HepG2 (cell line): ENCODE results near the gene CAPN15. TPM values are rescaled to one million over a fixed set of nuclear protein-coding genes. Genes with fewer than 3 reads are reported as not detected.

Experiments
- ATAC-seq: fragments of 200-7000 bp; cut with Tn5 transposase; 3 replicates; pipeline ENCODE4 v1.9.1; 2020; ENCODE audit warnings: mild to moderate bottlenecking, moderate library complexity
- BruUV-seq: library from RNA; stranded (reverse); fragments of 400-500 nt; replicated peaks from 2 replicates; lab custom pipeline; 2021; lab: Mats Ljungman, UMichigan
- CTCF ChIA-PET: fragments of 300-600 bp; formaldehyde crosslinking; extraction: SDS; loops from one replicate; lab custom pipeline; 2021; ENCODE audit warnings: low total read pairs, inconsistent platforms, low intra/inter-chr PET ratio; lab: Yijun Ruan, JAX
- POLR2A ChIA-PET: fragments of 350-600 bp; sonication (Branson Sonifier 250); formaldehyde crosslinking; loops from one replicate; lab custom pipeline; 2020; ENCODE audit warnings: antibody characterized with exemption, inconsistent platforms; lab: Yijun Ruan, JAX
- DNase-seq: peaks from one replicate; pipeline ENCODE4 v3.0.0-alpha.2; 2015; ENCODE audit warnings: low spot score
- FAIRE-seq: peaks from 3 replicates; lab custom pipeline; 2011; peaks lifted over from hg19 to GRCh38; lab: Jason Lieb, UNC
- H2AFZ ChIP-seq: one replicate; pipeline ENCODE4 v1.6.1; 2011; ENCODE audit warnings: low read length, inconsistent platforms
- H3K27ac ChIP-seq: fragments of 300-600 bp; 3 replicates; pipeline ENCODE4 v1.8.0; 2011; ENCODE audit warnings: mixed run types, mild to moderate bottlenecking, mixed read lengths, low read length, inconsistent platforms; ENCODE audit not compliant: insufficient read depth; ENCODE audit errors: extremely low read length
- H3K27me3 ChIP-seq, 2 experiments: fragments of 200-600 bp in 1 of 2; 2 replicates in 1 of 2; 3 replicates in 1 of 2; pipeline versions ENCODE4 v1.6.0 to v1.8.0; 2011; ENCODE audit warnings: low read length in 2 of 2, mild to moderate bottlenecking in 2 of 2, moderate library complexity in 2 of 2, inconsistent platforms in 1 of 2; ENCODE audit not compliant: insufficient read depth in 2 of 2, control insufficient read depth in 1 of 2
- H3K36me3 ChIP-seq, 2 experiments: fragments of 200-600 bp in 1 of 2; replicated peaks in 1 of 2; 2 replicates in 1 of 2; 3 replicates in 1 of 2; pipeline versions ENCODE4 v1.5.1 to v1.8.0; 2011; ENCODE audit warnings: low read length in 2 of 2, inconsistent platforms in 1 of 2; ENCODE audit not compliant: insufficient read depth in 2 of 2, control insufficient read depth in 1 of 2
- H3K4me1 ChIP-seq: 2 replicates; pipeline ENCODE4 v1.5.1; 2012; ENCODE audit warnings: low read length, inconsistent platforms; ENCODE audit not compliant: insufficient read depth
- H3K4me2 ChIP-seq: 2 replicates; pipeline ENCODE4 v1.6.0; 2011; ENCODE audit warnings: low read depth, low read length, inconsistent platforms
- H3K4me3 ChIP-seq, 3 experiments: fragments of 200-600 bp in 1 of 3; sonication (generic), shearing (Covaris generic) in 1 of 3; replicated peaks in 1 of 3; 2 replicates each; pipeline ENCODE4 v1.5.1; 2011 to 2016; ENCODE audit warnings: low read length in 3 of 3, inconsistent platforms in 2 of 3, low read depth in 2 of 3, mild to moderate bottlenecking in 2 of 3, control low read depth in 1 of 3, mixed read lengths in 1 of 3; ENCODE audit not compliant: insufficient read depth in 1 of 3
- H3K79me2 ChIP-seq: one replicate; pipeline ENCODE4 v1.6.1; 2011; ENCODE audit warnings: low read length, inconsistent platforms; ENCODE audit not compliant: insufficient read depth
- H3K9ac ChIP-seq: 2 replicates; pipeline ENCODE4 v1.6.0; 2011; ENCODE audit warnings: mild to moderate bottlenecking, low read depth, low read length, inconsistent platforms; ENCODE audit not compliant: insufficient read depth
- H3K9me3 ChIP-seq: 2 replicates; pipeline ENCODE4 v1.5.1; 2012; ENCODE audit warnings: mild to moderate bottlenecking, low read length
- H4K20me1 ChIP-seq: 2 replicates; pipeline ENCODE4 v1.6.0; 2011; ENCODE audit warnings: inconsistent platforms, mild to moderate bottlenecking, low read length, moderate library complexity; ENCODE audit not compliant: insufficient read depth
- CC2D1A ChIP-seq: sonication (generic); formaldehyde crosslinking; IDR thresholded peaks from 2 replicates; pipeline ENCODE4 v1.8.1; 2023; ENCODE audit warnings: mild to moderate bottlenecking, missing genetic modification reagents
- DPF2 ChIP-seq: sonication (generic); formaldehyde crosslinking; IDR thresholded peaks from 2 replicates; pipeline ENCODE4 v1.4.0; 2020; ENCODE audit warnings: mild to moderate bottlenecking, low read depth, missing genetic modification reagents, borderline replicate concordance
- HNRNPL ChIP-seq: fragments of 200-400 bp; formaldehyde crosslinking; IDR thresholded peaks from 2 replicates; pipeline ENCODE4 v1.6.1; 2017; ENCODE audit warnings: mild to moderate bottlenecking, low read depth, low read length
- NCOR1 ChIP-seq: fragments of 200-600 bp; sonication (generic); IDR thresholded peaks from 2 replicates; pipeline ENCODE4 v1.7.0; 2017; ENCODE audit warnings: antibody characterized with exemption, low read length, borderline replicate concordance
- NFKBIZ ChIP-seq: IDR thresholded peaks from 2 replicates; pipeline ENCODE4 v1.6.1; 2018; ENCODE audit warnings: missing genetic modification reagents, missing compliant biosample characterization
- NONO ChIP-seq, 2 experiments: fragments of 450-650 bp in 1 of 2; sonication (generic) in 1 of 2; formaldehyde crosslinking in 1 of 2; IDR thresholded peaks in 1 of 2; conservative IDR thresholded peaks in 1 of 2; 2 replicates each; pipeline versions ENCODE4 v1.6.1 to v1.8.0; 2017 to 2022; ENCODE audit warnings: mild to moderate bottlenecking in 1 of 2, missing genetic modification reagents in 1 of 2, moderate library complexity in 1 of 2
- NR2F2 ChIP-seq: IDR thresholded peaks from 2 replicates; pipeline ENCODE4 v1.6.1; 2012; ENCODE audit warnings: low read depth, inconsistent platforms, borderline replicate concordance
- ZBTB4 ChIP-seq: sonication (generic); formaldehyde crosslinking; IDR thresholded peaks from 2 replicates; pipeline ENCODE4 v1.4.0; 2020; ENCODE audit warnings: missing genetic modification reagents, mild to moderate bottlenecking, borderline replicate concordance
- ZFP82 ChIP-seq: sonication (generic); formaldehyde crosslinking; IDR thresholded peaks from 2 replicates; pipeline ENCODE4 v1.5.1; 2020; ENCODE audit warnings: mild to moderate bottlenecking, missing genetic modification reagents, borderline replicate concordance
- ZNF160 ChIP-seq: sonication (generic); formaldehyde crosslinking; IDR thresholded peaks from 2 replicates; pipeline ENCODE4 v1.8.0; 2022; ENCODE audit warnings: mild to moderate bottlenecking, inconsistent platforms, missing genetic modification reagents
- WGBS: methylation state at CpG from one replicate; pipeline ENCODE4 v1.1.6; 2017; ENCODE audit warnings: low lambda C conversion rate; 5-methylcytosine and 5-hydroxymethylcytosine counted together
- in situ Hi-C: cut with HindIII; loops from 2 replicates; pipeline ENCODE4 v1.10.0; 2017; ENCODE audit warnings: low pct_unique_long_range_greater_than_20kb; ENCODE audit not compliant: extremely low pct_ligation_motif_present
- intact Hi-C: fragments of 100-400 bp; cut with micrococcal nuclease; formaldehyde crosslinking; loops from one replicate; pipeline ENCODE4 v1.10.0; 2022; ENCODE audit not compliant: unreplicated experiment
- polyA plus RNA-seq, 8 experiments: library from polyadenylated mRNA; depleted of rRNA in 3 of 8; stranded (reverse) in 7 of 8; unstranded in 1 of 8; fragments of >200 nt; fragmentation: Illumina TruSeq in 4 of 8; extraction: Trizol in 4 of 8; gene quantifications; 2 replicates each; pipeline versions ENCODE4 v1.2.1 to v1.2.3, GENCODE V29; 2011 to 2016; ENCODE audit warnings: low read depth in 4 of 8, missing spikeins in 1 of 8, mixed read lengths in 1 of 8; ENCODE audit not compliant: insufficient read depth in 1 of 8
- total RNA-seq, 5 experiments: library from RNA; depleted of rRNA; stranded (reverse); fragments of >200 nt; fragmentation: Illumina TruSeq; extraction: Trizol; gene quantifications; 2 replicates each; pipeline ENCODE4 v1.2.3, GENCODE V29; 2016; ENCODE audit warnings: low read depth in 1 of 5
- TF ChIP-seq, protein P1 (sequence below): sonication (generic); formaldehyde crosslinking; IDR thresholded peaks from 2 replicates; pipeline ENCODE4 v1.4.0; 2020; ENCODE audit warnings: missing genetic modification reagents
- TF ChIP-seq, protein P2 (sequence below): sonication (generic); formaldehyde crosslinking; IDR thresholded peaks from 2 replicates; pipeline ENCODE4 v1.5.0; 2020; ENCODE audit warnings: mild to moderate bottlenecking, missing genetic modification reagents, borderline replicate concordance

The CAPN15 gene
- total and polyA plus RNA-seq, 2 of the 13 experiments (the other 11 are each of a cell fraction or from before 2014, with no cell fraction given), result 14.9 to 24.5 TPM

GRCh38 chr16:535446-536405, 8.2 kb downstream of the CAPN15 start:
- peaks cover 6% of the 10 kb centered on the region; the same call in 1 of the 2 replicates for H4K20me1 ChIP-seq
- CTCF ChIA-PET, result no interaction called here
- ATAC-seq (no peak), FAIRE-seq (no peak), DNase-seq (no peak)
- no peak overlapping the region for H3K27ac ChIP-seq
- no peak overlapping the region for H2AFZ ChIP-seq
- peaks cover 38% of the 10 kb centered on the region for H3K4me1 ChIP-seq
- no TSS peak for BruUV-seq
- WGBS, result 90% methylated on average over 14 of the region's 39 CpGs
- H3K27me3 ChIP-seq, result no peaks in the 10 kb centered on the region
- intact Hi-C loops, result no loop called here
- in situ Hi-C loops, result no loop called here
- no peaks in the 10 kb centered on the region for H3K9me3 ChIP-seq
- peaks cover 13 to 19% of the 10 kb centered on the region in 2 experiments; a peak in 4 of 5 replicates for H3K36me3 ChIP-seq
- no peak overlapping the region for H3K4me2 ChIP-seq
- POLR2A ChIA-PET, result interaction anchor here (1.3 kb wide), 1 partner anchor 185 kb away, joined by 3 read pairs; the partner anchor contains the start of gene ANTKMT
- no peak overlapping the region for H3K9ac ChIP-seq
- H3K79me2 ChIP-seq, result peaks cover 72% of the 10 kb centered on the region
- H3K4me3 ChIP-seq, result no peak overlapping the region
- TF ChIP-seq CC2D1A (CRISPR knock-in tag) (no peak), HNRNPL (0 out of 2 replicates have a peak, but pooled peaks have one; percentile 16), NCOR1 (no peak), NONO (IDR thresholded peaks at IDR 0.05) (no peak), NONO (CRISPR knock-in tag; conservative IDR thresholded peaks at IDR 0.05) (peak; percentile 37; the same call in 1 of the 2 replicates), ZBTB4 (CRISPR knock-in tag) (0 out of 2 replicates have a peak, but pooled peaks have one; percentile 40), NR2F2 (no peak), ZFP82 (CRISPR knock-in tag) (no peak), ZNF160 (CRISPR knock-in tag) (no peak), NFKBIZ (CRISPR knock-in tag) (no peak), DPF2 (CRISPR knock-in tag) (no peak)
- TF ChIP-seq, protein P1, sequence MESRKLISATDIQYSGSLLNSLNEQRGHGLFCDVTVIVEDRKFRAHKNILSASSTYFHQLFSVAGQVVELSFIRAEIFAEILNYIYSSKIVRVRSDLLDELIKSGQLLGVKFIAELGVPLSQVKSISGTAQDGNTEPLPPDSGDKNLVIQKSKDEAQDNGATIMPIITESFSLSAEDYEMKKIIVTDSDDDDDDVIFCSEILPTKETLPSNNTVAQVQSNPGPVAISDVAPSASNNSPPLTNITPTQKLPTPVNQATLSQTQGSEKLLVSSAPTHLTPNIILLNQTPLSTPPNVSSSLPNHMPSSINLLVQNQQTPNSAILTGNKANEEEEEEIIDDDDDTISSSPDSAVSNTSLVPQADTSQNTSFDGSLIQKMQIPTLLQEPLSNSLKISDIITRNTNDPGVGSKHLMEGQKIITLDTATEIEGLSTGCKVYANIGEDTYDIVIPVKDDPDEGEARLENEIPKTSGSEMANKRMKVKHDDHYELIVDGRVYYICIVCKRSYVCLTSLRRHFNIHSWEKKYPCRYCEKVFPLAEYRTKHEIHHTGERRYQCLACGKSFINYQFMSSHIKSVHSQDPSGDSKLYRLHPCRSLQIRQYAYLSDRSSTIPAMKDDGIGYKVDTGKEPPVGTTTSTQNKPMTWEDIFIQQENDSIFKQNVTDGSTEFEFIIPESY (CRISPR knock-in tag), result peak; percentile 96
- TF ChIP-seq, protein P2, sequence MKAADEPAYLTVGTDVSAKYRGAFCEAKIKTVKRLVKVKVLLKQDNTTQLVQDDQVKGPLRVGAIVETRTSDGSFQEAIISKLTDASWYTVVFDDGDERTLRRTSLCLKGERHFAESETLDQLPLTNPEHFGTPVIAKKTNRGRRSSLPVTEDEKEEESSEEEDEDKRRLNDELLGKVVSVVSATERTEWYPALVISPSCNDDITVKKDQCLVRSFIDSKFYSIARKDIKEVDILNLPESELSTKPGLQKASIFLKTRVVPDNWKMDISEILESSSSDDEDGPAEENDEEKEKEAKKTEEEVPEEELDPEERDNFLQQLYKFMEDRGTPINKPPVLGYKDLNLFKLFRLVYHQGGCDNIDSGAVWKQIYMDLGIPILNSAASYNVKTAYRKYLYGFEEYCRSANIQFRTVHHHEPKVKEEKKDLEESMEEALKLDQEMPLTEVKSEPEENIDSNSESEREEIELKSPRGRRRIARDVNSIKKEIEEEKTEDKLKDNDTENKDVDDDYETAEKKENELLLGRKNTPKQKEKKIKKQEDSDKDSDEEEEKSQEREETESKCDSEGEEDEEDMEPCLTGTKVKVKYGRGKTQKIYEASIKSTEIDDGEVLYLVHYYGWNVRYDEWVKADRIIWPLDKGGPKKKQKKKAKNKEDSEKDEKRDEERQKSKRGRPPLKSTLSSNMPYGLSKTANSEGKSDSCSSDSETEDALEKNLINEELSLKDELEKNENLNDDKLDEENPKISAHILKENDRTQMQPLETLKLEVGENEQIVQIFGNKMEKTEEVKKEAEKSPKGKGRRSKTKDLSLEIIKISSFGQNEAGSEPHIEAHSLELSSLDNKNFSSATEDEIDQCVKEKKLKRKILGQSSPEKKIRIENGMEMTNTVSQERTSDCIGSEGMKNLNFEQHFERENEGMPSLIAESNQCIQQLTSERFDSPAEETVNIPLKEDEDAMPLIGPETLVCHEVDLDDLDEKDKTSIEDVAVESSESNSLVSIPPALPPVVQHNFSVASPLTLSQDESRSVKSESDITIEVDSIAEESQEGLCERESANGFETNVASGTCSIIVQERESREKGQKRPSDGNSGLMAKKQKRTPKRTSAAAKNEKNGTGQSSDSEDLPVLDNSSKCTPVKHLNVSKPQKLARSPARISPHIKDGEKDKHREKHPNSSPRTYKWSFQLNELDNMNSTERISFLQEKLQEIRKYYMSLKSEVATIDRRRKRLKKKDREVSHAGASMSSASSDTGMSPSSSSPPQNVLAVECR (CRISPR knock-in tag), result no peak
